MM.1S (cell line): ENCODE measurements around the gene KCNQ5.

Experiments
- EZH2 ChIP-seq: fragments of 300-600 bp; sonication (generic); optimal IDR thresholded peaks from 2 replicates; pipeline ENCODE3; 2017; ENCODE audit warnings: low read depth, mild to moderate bottlenecking, antibody characterized with exemption, low read length, mixed read lengths
- TF ChIP-seq, protein P1 (sequence below): fragments of 300-600 bp; sonication (generic); IDR thresholded peaks from 2 replicates; pipeline ENCODE4 v1.5.1; 2016; ENCODE audit warnings: antibody characterized with exemption, low read length, mixed read lengths

GRCh38 chr6:72890671-72891070 is 268.8 kb downstream of the KCNQ5 start:
- TF ChIP-seq, protein P1, sequence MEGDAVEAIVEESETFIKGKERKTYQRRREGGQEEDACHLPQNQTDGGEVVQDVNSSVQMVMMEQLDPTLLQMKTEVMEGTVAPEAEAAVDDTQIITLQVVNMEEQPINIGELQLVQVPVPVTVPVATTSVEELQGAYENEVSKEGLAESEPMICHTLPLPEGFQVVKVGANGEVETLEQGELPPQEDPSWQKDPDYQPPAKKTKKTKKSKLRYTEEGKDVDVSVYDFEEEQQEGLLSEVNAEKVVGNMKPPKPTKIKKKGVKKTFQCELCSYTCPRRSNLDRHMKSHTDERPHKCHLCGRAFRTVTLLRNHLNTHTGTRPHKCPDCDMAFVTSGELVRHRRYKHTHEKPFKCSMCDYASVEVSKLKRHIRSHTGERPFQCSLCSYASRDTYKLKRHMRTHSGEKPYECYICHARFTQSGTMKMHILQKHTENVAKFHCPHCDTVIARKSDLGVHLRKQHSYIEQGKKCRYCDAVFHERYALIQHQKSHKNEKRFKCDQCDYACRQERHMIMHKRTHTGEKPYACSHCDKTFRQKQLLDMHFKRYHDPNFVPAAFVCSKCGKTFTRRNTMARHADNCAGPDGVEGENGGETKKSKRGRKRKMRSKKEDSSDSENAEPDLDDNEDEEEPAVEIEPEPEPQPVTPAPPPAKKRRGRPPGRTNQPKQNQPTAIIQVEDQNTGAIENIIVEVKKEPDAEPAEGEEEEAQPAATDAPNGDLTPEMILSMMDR, result no peak
- no peak for TF ChIP-seq EZH2
